ENCODE data around the gene CROCC. TPM values are rescaled to one million over a fixed set of nuclear protein-coding genes. Genes with fewer than 3 reads are reported as not detected.
"Not testable (repeated sequence)": the region's sequence is repeated elsewhere in the genome, so short reads cannot be mapped to it uniquely, and the experiment has no call there.

CROCC gene
- total RNA-seq, 1 donor from 2014 or later: 21.0 TPM

DNA sequence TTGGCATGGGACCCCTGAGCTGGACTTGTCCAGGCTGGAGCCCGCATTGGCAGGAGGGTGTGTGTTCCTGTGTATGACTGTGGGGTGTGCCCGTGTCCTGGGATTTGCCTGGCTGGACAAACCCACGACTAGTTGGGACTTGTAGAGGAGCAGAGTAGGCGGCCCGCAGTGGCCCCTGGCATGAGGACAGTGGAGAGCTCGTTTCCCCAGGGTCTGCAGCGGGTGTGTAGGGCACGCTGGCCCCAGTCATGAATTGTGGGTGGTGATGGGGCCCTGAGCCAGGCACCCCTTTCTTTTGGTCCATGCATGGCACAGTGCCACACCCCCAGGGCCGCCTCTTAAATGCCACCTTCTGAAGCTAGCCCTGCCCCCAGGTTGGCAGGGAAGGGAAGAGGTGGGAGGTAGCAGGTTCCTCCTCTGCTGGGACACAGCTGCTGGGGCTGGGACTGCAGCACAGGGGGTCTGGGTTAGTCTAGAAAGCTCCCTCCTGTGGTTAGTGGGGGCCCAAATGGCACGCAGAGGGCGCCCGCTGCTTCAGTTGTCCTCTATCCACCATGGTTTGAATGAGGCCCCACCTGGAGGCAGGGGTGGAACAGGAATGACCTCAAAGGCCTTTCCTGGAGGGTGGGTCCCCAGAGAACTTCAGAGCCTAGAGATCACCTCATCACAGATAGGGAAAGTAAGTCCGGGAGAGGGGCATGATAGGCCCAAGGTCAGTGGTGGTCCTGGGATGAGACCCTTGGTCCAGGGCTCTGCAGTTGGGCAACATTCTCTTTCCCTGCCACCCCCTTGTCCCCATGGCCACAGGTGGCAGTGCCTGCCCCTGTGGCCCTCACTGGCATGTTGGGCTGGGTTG is 4.1 kb downstream of the CROCC start:
- no peak overlapping the region for H3K4me3 ChIP-seq
- no peak for TF ChIP-seq CTCF (IDR thresholded peaks at IDR 0.05)
- DNase-seq: peak; percentile 49
- H3K9me3 ChIP-seq: no peaks in the 10 kb centered on the region
- H3K27ac ChIP-seq: no peak overlapping the region
- intact Hi-C loops (cut with DNase I): no loop called here
- H3K36me3 ChIP-seq: no peaks in the 10 kb centered on the region
- H3K27me3 ChIP-seq (ENCODE audit: low read depth): no peaks in the 10 kb centered on the region
- peaks cover 6% of the 10 kb centered on the region for H3K4me1 ChIP-seq
- ATAC-seq: no peak

DNA sequence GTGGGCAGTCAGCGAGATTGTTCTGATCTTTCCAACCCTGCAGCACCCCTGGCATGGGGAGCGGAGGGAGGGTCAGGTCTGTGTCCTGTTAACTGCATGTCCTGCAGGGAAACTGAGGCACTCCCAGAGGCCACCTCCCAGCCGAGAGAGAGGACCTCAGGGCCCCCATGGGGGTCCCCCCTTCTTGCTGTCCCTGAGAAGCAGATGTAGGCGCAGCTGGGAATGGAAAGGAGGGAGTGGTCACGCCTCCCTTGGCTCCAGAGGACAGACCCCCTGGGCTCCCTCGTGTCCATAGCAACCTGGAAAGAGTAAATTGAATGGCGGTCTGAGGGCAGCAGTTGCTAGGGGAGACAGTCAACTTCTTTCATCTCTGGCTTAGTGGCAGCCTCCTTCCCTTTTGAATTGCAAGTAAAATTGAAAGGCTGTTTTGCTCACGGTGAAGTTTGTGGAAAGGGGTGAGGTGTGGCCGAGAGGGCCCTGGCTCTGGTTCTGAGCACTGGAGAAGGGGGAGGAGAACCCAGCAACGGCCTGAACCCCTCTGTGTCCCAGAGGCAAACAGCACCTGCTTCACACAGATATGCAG is 4.9 kb downstream of the CROCC start:
- H3K27ac ChIP-seq: no peak overlapping the region
- no peaks in the 10 kb centered on the region for H3K9me3 ChIP-seq
- DNase-seq (peak; percentile 35), ATAC-seq (no peak)
- peaks cover 4% of the 10 kb centered on the region for H3K4me1 ChIP-seq
- H3K36me3 ChIP-seq: peaks cover 4% of the 10 kb centered on the region
- H3K27me3 ChIP-seq (ENCODE audit: low read depth): no peaks in the 10 kb centered on the region
- TF ChIP-seq CTCF (IDR thresholded peaks at IDR 0.05): no peak
- no peak overlapping the region for H3K4me3 ChIP-seq
- intact Hi-C loops (cut with DNase I): no loop called here

- no peak for TF ChIP-seq CTCF (IDR thresholded peaks at IDR 0.05)
- DNase-seq (peak; percentile 28), ATAC-seq (no peak)
- no peaks in the 10 kb centered on the region for H3K9me3 ChIP-seq
- H3K27me3 ChIP-seq (ENCODE audit: low read depth): no peaks in the 10 kb centered on the region
- no peak overlapping the region for H3K27ac ChIP-seq
- intact Hi-C loops (cut with DNase I): no loop called here
- H3K4me3 ChIP-seq: no peak overlapping the region
- peaks cover 9% of the 10 kb centered on the region for H3K36me3 ChIP-seq
- H3K4me1 ChIP-seq: no peaks in the 10 kb centered on the region
Observed at GRCh38 chr1:16927256-16927655, 5.5 kb downstream of the CROCC start.

DNA sequence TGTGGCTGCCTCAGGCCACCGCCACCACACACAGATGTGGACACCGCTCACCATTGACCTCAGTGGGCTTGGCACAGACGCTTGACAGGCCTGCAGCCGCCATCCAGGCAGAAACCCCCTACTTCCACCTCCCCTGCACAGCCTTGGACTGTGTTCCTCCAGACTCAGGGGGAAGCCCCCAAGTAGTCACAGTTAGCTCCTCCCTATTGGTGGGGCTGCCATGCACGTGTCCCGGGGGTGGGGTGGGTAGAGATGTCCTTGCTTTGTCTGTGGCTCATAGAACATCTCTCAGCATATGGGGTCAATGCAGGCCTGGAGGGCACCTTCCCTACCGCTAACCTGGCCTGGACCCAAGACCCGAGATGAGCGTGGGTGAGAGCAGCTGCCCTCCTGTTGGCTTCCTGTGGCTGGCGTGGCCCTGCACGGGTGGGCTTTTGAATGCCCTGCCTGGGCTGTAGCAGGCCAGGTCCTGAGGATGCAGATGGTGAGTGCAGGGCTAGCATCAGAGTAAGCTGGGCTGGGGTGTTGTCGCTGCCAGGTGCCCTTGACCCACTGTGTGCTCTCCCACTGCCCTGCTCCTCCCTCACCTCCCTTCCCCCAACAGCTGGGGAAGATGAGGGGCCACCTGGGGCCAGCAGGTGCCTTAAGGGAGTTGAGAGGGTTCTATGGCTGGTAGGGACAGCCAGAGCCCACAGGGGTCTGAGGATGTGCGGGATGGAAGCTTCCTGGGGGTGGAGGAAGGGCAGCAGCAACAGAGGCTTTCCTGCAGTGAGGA is 6.2 kb downstream of the CROCC start:
- ATAC-seq: no peak
- no peaks in the 10 kb centered on the region for H3K27me3 ChIP-seq (ENCODE audit: low read depth)
- DNase-seq: no peak
- H3K9me3 ChIP-seq: no peaks in the 10 kb centered on the region
- no peak overlapping the region for H3K27ac ChIP-seq
- H3K4me3 ChIP-seq: no peak overlapping the region
- intact Hi-C loops (cut with DNase I): no loop called here
- no peaks in the 10 kb centered on the region for H3K4me1 ChIP-seq
- peaks cover 9% of the 10 kb centered on the region for H3K36me3 ChIP-seq
- TF ChIP-seq CTCF (IDR thresholded peaks at IDR 0.05): no peak

DNA sequence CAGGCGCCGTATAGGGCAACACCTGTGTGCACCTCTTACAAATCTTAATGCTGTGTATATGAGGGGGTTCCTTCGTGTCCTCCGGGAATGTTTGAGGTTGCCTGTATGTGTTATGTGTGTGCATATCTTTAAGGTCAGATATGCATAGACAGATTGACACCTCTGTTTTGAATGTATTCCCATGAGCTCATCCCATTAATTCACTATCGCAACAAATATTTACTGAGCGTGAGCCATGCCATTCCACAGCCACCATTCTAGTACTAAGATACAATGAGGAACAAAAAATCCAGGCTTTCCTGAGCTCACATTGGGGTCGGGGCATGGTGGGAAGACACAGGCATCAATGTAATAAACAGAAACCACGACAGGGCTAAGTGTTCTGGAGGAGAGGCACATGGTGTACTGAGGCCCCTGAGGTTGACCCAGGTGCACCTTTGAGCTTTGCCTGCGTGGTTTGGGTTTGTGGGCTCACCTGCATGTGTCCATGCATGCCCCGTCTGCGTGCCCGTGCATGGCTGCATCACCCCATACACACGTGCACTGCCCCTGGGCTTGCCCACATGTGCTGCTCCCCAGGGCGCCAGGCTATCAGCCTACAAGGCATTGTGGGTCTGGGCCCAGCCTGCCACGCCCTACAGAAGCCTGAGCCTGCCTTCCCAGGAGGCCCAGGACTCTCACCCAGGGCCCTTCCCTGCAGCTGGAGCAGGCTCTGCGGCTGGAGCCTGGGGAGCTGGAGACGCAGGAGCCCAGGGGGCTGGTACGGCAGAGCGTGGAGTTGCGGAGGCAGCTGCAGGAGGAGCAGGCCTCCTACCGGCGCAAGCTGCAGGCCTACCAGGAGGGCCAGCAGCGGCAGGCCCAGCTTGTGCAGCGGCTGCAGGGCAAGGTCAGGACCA is 7.7 kb downstream of the CROCC start:
- H3K27me3 ChIP-seq (ENCODE audit: low read depth); H3K4me3 ChIP-seq; H3K4me1 ChIP-seq; H3K27ac ChIP-seq; DNase-seq; H3K36me3 ChIP-seq; intact Hi-C loops (cut with DNase I); H3K9me3 ChIP-seq: not testable (repeated sequence)
- ATAC-seq: peak in 1 of 2 donors; percentile 4

DNA sequence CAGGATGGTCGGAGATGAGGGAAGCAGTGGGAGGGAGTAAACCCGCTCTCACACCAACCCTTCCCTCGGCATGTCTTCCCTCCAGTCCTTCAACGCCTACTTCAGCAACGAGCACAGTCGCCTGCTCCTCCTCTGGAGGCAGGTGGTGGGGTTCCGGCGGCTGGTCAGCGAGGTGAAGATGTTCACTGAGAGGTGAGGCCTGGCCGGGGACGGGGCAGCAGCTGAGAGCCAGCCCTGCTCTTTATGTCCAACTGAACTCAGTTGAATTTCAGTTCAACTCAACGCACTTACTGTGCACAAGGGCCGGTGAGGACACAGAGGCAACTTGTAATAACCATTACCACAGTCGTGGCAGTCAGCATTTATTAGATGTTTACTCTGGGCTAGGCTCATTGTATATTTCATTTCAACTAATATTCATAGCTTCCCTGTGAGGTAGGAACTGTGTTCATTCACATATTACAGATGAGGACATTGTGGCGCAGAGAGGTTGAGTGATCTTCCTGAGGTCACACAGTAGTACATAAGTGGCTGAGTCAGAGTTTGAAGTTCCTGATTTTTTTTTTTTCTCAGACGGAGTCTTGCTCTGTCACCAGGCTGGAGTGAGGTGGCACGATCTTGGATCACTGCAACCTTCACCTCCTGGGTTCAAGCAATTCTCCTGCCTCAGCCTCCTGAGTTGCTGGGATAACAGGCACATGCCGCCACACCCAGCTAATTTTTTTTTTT is 9.6 kb downstream of the CROCC start:
- intact Hi-C loops (cut with DNase I); H3K4me1 ChIP-seq; DNase-seq; H3K27ac ChIP-seq; ATAC-seq; H3K27me3 ChIP-seq (ENCODE audit: low read depth); H3K4me3 ChIP-seq; H3K9me3 ChIP-seq: not testable (repeated sequence)
- H3K36me3 ChIP-seq: peaks cover 13% of the 10 kb centered on the region

DNA sequence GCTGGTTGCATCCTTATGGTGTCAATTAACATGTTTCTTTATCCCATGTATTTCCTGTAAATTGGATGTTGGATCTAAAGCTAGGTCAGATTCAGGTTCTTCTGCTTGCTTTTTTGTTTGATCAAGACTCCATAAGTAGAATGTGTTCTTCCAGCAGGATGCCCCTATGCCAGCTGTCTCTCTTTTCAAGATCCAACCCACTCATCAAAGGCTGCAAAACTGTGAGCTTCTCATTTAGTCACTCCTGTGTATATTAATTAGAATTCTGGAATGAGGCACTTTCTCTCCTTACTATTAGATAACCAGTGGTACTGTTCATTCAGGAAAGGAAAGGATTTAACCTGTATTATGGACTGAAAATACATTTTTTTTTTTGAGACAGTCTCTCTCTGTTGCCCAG is 12.2 kb downstream of the CROCC start:
- H3K27ac ChIP-seq; H3K9me3 ChIP-seq; H3K4me1 ChIP-seq; DNase-seq; H3K4me3 ChIP-seq; intact Hi-C loops (cut with DNase I); H3K27me3 ChIP-seq (ENCODE audit: low read depth); ATAC-seq: not testable (repeated sequence)
- peaks cover 24% of the 10 kb centered on the region for H3K36me3 ChIP-seq

DNA sequence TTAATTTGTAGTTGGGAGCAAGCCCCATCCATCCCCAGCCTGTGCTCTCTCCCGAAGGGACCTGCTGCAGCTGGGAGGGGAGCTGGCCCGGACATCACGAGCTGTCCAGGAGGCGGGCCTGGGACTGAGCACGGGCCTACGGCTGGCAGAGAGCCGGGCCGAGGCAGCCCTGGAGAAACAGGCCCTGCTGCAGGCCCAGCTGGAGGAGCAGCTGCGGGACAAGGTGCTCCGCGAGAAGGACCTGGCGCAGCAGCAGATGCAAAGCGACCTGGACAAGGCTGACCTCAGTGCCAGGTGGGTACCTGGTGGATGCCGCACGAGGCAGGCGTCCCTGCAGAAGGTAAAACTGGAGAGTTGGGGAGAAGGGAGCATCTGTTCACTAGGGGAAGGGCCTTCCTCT is 14.8 kb downstream of the CROCC start:
- intact Hi-C loops (cut with DNase I); DNase-seq; H3K4me3 ChIP-seq; H3K27ac ChIP-seq; H3K27me3 ChIP-seq (ENCODE audit: low read depth); H3K9me3 ChIP-seq; H3K4me1 ChIP-seq; ATAC-seq: not testable (repeated sequence)
- peaks cover 28% of the 10 kb centered on the region for H3K36me3 ChIP-seq
